Measurements from ENCODE around the gene SRC.

DNA sequence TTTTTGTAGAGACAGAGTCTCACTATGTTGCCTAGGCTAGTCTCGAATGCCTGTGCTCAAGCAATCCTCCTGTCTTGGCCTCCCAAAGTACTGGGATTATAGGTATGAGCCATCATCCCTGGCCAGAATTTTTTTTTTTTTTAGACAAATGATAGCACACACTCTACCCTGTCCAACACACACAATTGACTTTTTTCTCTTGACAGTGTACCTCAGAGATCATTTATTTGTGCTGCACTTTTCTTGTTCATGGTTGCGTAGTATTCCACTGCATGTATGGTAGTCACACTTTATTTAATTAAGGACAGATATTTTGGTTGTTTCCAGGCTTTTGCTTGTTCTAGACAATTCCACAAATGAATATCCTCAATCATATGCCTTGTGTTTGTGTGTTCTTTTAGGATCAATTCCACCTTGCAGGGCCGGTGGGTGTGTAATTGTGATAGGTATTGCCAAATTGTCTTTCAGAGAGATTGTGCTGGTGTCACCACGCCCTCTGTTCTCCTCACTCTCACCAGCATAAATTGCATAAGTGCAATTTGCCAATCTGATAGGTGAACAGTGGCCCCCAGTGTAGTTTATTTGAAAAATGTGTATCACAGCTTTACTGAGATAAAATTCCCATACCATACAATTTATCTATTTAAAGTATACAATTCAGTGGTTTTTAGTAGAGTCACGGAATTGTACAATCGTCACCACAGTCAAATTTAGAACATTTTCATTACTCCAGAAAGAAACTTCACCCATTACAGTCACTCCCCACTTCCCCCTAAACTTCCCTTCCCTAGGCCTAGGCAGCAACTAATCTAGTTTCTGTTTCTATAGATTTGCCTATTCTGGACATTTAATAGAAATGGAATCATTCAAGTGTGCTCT is 20.1 kb downstream of the SRC start:
- TF ChIP-seq CTCF (IDR thresholded peaks at IDR 0.05; ENCODE audit: low read length) (no peak), EZH2 (IDR thresholded peaks at IDR 0.05; ENCODE audit: borderline replicate concordance, low read length) (no peak)

Measured in OCI-LY1 (cell line).